ENCODE results near the gene FBXW4.
A peak's percentile ranks its signal among the peaks of the same experiment; 100 is the strongest.

The FBXW4 gene
- total RNA-seq, result 54.8 to 68.3 reads per million in 2 donors

- peak; percentile 62 for DNase-seq
These were observed at the start of gene FBXW4 for GRCh38 chr10:101694674-101695403. Gene FBXW4, minus strand, starts transcription at chr10:101695170. Its CDS starts 65 bp downstream, at chr10:101695105.

GRCh38 chr10:101744267-101744666 is 49.3 kb upstream of the FBXW4 start:
- DNase-seq, result no peak

GRCh38 chr10:101741938-101742337 is 47.0 kb upstream of the FBXW4 start:
- no peak for DNase-seq

GRCh38 chr10:101736666-101737065 is 41.7 kb upstream of the FBXW4 start:
- no peak for DNase-seq

- no peak for DNase-seq
These were observed 37.1 kb upstream of the FBXW4 start for GRCh38 chr10:101732096-101732495.

- DNase-seq, result no peak
These were observed 31.1 kb upstream of the FBXW4 start for GRCh38 chr10:101726115-101726387.

GRCh38 chr10:101725296-101726114 is 30.5 kb upstream of the FBXW4 start:
- DNase-seq, result no peak

GRCh38 chr10:101724446-101724845 is 29.5 kb upstream of the FBXW4 start:
- no peak for DNase-seq

- no peak for DNase-seq
These were observed 28.2 kb upstream of the FBXW4 start for GRCh38 chr10:101723176-101723575.

- no peak for DNase-seq
These were observed 26.8 kb upstream of the FBXW4 start for GRCh38 chr10:101721806-101722205.

- DNase-seq, result no peak
These were observed 25.7 kb upstream of the FBXW4 start for GRCh38 chr10:101720606-101721230.

GRCh38 chr10:101718690-101719275 is 23.8 kb upstream of the FBXW4 start:
- no peak for DNase-seq

GRCh38 chr10:101716891-101717659 is 22.1 kb upstream of the FBXW4 start:
- DNase-seq, result no peak

GRCh38 chr10:101712997-101713396 is 18.0 kb upstream of the FBXW4 start:
- DNase-seq, result no peak

GRCh38 chr10:101710793-101711192 is 15.8 kb upstream of the FBXW4 start:
- DNase-seq, result no peak

GRCh38 chr10:101710059-101710695 is 15.2 kb upstream of the FBXW4 start:
- DNase-seq, result no peak

- DNase-seq, result no peak
These were observed 14.5 kb upstream of the FBXW4 start for GRCh38 chr10:101709359-101710058.

- no peak for DNase-seq
These were observed 13.9 kb upstream of the FBXW4 start for GRCh38 chr10:101708870-101709269.

- DNase-seq, result no peak
These were observed 13.1 kb upstream of the FBXW4 start for GRCh38 chr10:101708073-101708472.

- no peak for DNase-seq
These were observed 9.4 kb upstream of the FBXW4 start for GRCh38 chr10:101704331-101704730.

GRCh38 chr10:101696632-101697031 is 1.7 kb upstream of the FBXW4 start:
- no peak for DNase-seq

Data from T-helper 9 cell (primary cell).